Glutamatergic neuron (in vitro differentiated cells): ENCODE data around the gene CALN1. TPM values are rescaled to one million over a fixed set of nuclear protein-coding genes. Genes with fewer than 3 reads are reported as not detected.

Experiments used
- DNase-seq: peaks from one replicate; pipeline ENCODE4 v3.0.0; 2022
- H3K27ac Mint-ChIP-seq: one replicate; pipeline ENCODE4 v1.8.0; 2020; ENCODE audit warnings: mild to moderate bottlenecking, mixed read lengths, inconsistent platforms; ENCODE audit not compliant: unreplicated experiment
- H3K27me3 Mint-ChIP-seq: one replicate; pipeline ENCODE4 v1.8.0; 2020; ENCODE audit warnings: mild to moderate bottlenecking, moderate library complexity, mixed read lengths, inconsistent platforms; ENCODE audit not compliant: unreplicated experiment
- H3K36me3 Mint-ChIP-seq: one replicate; pipeline ENCODE4 v1.8.0; 2020; ENCODE audit warnings: mild to moderate bottlenecking, mixed read lengths, inconsistent platforms; ENCODE audit not compliant: unreplicated experiment
- H3K4me1 Mint-ChIP-seq: one replicate; pipeline ENCODE4 v1.8.0; 2020; ENCODE audit warnings: mild to moderate bottlenecking, low read depth, mixed read lengths, inconsistent platforms; ENCODE audit not compliant: unreplicated experiment
- H3K4me3 Mint-ChIP-seq: one replicate; pipeline ENCODE4 v1.8.0; 2020; ENCODE audit warnings: mild to moderate bottlenecking, mixed read lengths, inconsistent platforms; ENCODE audit not compliant: unreplicated experiment
- H3K9me3 Mint-ChIP-seq: one replicate; pipeline ENCODE4 v1.8.0; 2020; ENCODE audit warnings: mild to moderate bottlenecking, moderate library complexity, mixed read lengths, inconsistent platforms; ENCODE audit not compliant: unreplicated experiment
- CTCF ChIP-seq: fragments of 200-600 bp; sonication (generic); IDR thresholded peaks from one replicate; pipeline ENCODE4 v1.5.0; 2021; ENCODE audit not compliant: partially characterized antibody, unreplicated experiment
- total RNA-seq: library from RNA; stranded (reverse); fragmentation: NEBNext Ultra II Directional; extraction: Animal tissue kit (Norgen Biotek cat#: 25700); gene quantifications from one replicate; pipeline ENCODE4 v1.2.1, GENCODE V29; 2021; ENCODE audit not compliant: unreplicated experiment

Gene CALN1
- total RNA-seq, 1 donor from 2014 or later: 3.5 TPM

GRCh38 chr7:72272479-72272878 lies 139.7 kb downstream of the CALN1 start:
- Mint-ChIP-seq H3K27me3 (peaks cover 3% of the 10 kb centered on the region), H3K4me3 (no peak overlapping the region), H3K36me3 (peaks cover 12% of the 10 kb centered on the region), H3K27ac (no peak overlapping the region), H3K4me1 (no peaks in the 10 kb centered on the region), H3K9me3 (no peaks in the 10 kb centered on the region)
- TF ChIP-seq CTCF: no peak
- no peak for DNase-seq

- TF ChIP-seq CTCF: no peak
These were observed 143.3 kb downstream of the CALN1 start for GRCh38 chr7:72268796-72269195.

GRCh38 chr7:72268090-72268489 lies 144.0 kb downstream of the CALN1 start:
- Mint-ChIP-seq H3K27ac (no peak overlapping the region), H3K4me3 (no peak overlapping the region)

More at GRCh38 chr7:72268796-72269195, 143.3 kb downstream of the CALN1 start:
- Mint-ChIP-seq H3K4me1 (no peaks in the 10 kb centered on the region), H3K4me3 (no peak overlapping the region), H3K27ac (no peak overlapping the region), H3K9me3 (no peaks in the 10 kb centered on the region), H3K36me3 (no peaks in the 10 kb centered on the region), H3K27me3 (peaks cover 3% of the 10 kb centered on the region)
- no peak for DNase-seq

GRCh38 chr7:72267291-72267800 lies 144.8 kb downstream of the CALN1 start:
- TF ChIP-seq CTCF: no peak
- H3K27me3 Mint-ChIP-seq: no peaks in the 10 kb centered on the region
- H3K4me1 Mint-ChIP-seq: no peaks in the 10 kb centered on the region
- no peaks in the 10 kb centered on the region for H3K36me3 Mint-ChIP-seq
- DNase-seq: no peak
- no peaks in the 10 kb centered on the region for H3K9me3 Mint-ChIP-seq
- no peak overlapping the region for H3K27ac Mint-ChIP-seq
- H3K4me3 Mint-ChIP-seq: no peak overlapping the region

More at GRCh38 chr7:72268090-72268489, 144.0 kb downstream of the CALN1 start:
- peaks cover 3% of the 10 kb centered on the region for H3K27me3 Mint-ChIP-seq
- H3K36me3 Mint-ChIP-seq: no peaks in the 10 kb centered on the region
- DNase-seq: no peak
- no peak for TF ChIP-seq CTCF
- H3K9me3 Mint-ChIP-seq: no peaks in the 10 kb centered on the region
- no peaks in the 10 kb centered on the region for H3K4me1 Mint-ChIP-seq

- DNase-seq: no peak
- Mint-ChIP-seq H3K27ac (no peak overlapping the region), H3K36me3 (no peaks in the 10 kb centered on the region), H3K4me1 (no peaks in the 10 kb centered on the region), H3K9me3 (no peaks in the 10 kb centered on the region), H3K4me3 (no peak overlapping the region), H3K27me3 (no peaks in the 10 kb centered on the region)
- TF ChIP-seq CTCF: no peak
These were observed 145.4 kb downstream of the CALN1 start for GRCh38 chr7:72266771-72267170.
